Measurements from ENCODE around the gene BMERB1. TPM values are rescaled to one million over a fixed set of nuclear protein-coding genes. Genes with fewer than 3 reads are reported as not detected.

The BMERB1 gene
- total RNA-seq, 2 donors from 2014 or later: 6.3 to 10.4 TPM

GRCh38 chr16:15445450-15445849 is 11.1 kb downstream of the BMERB1 start:
- H3K27ac Mint-ChIP-seq: no peak overlapping the region
- H3K4me3 ChIP-seq (ENCODE audit: low read length): no peak overlapping the region
- no peak overlapping the region for H3K4me3 Mint-ChIP-seq
- H3K9me3 ChIP-seq (ENCODE audit: control insufficient read depth, low read length): peaks cover 7% of the 10 kb centered on the region
- H3K27ac ChIP-seq (ENCODE audit: low read depth, low read length): no peak overlapping the region
- H3K4me1 Mint-ChIP-seq: no peaks in the 10 kb centered on the region
- WGBS, 2 experiments (ENCODE audit: insufficient coverage in 1 of 2, insufficient read length in 1 of 2): 93% methylated on average over 1 of the region's 1 CpG; no CpG with 5 or more reads in 1 of the 2 experiments
- no peaks in the 10 kb centered on the region for H3K4me1 ChIP-seq (ENCODE audit: control insufficient read depth, insufficient read depth, low read length)
- no peaks in the 10 kb centered on the region for H3K36me3 Mint-ChIP-seq (ENCODE audit: low read depth)
- no peak for DNase-seq
- no peak for TF ChIP-seq CTCF (conservative IDR thresholded peaks at IDR 0.05)
- no peaks in the 10 kb centered on the region for H3K36me3 ChIP-seq (ENCODE audit: control insufficient read depth, insufficient read depth, low read length)
- H3K9ac ChIP-seq (ENCODE audit: extremely low read depth, low read length, poor library complexity, severe bottlenecking): no peak overlapping the region
- H3K9me3 Mint-ChIP-seq: peaks cover 4% of the 10 kb centered on the region
- no peaks in the 10 kb centered on the region for H3K27me3 Mint-ChIP-seq (ENCODE audit: insufficient read depth)
- H3K27me3 ChIP-seq (ENCODE audit: control insufficient read depth, insufficient read depth, low read length, poor library complexity, severe bottlenecking): no peaks in the 10 kb centered on the region

GRCh38 chr16:15446901-15447300 is 12.5 kb downstream of the BMERB1 start:
- no peak overlapping the region for H3K27ac Mint-ChIP-seq
- peaks cover 4% of the 10 kb centered on the region for H3K9me3 Mint-ChIP-seq
- H3K27me3 Mint-ChIP-seq (ENCODE audit: insufficient read depth): no peaks in the 10 kb centered on the region
- Histone ChIP-seq H3K4me1 (ENCODE audit: control insufficient read depth, insufficient read depth, low read length) (no peaks in the 10 kb centered on the region), H3K27ac (ENCODE audit: low read depth, low read length) (no peak overlapping the region), H3K4me3 (ENCODE audit: low read length) (no peak overlapping the region), H3K9me3 (ENCODE audit: control insufficient read depth, low read length) (peaks cover 7% of the 10 kb centered on the region), H3K27me3 (ENCODE audit: control insufficient read depth, insufficient read depth, low read length, poor library complexity, severe bottlenecking) (no peaks in the 10 kb centered on the region), H3K9ac (ENCODE audit: extremely low read depth, low read length, poor library complexity, severe bottlenecking) (no peak overlapping the region), H3K36me3 (ENCODE audit: control insufficient read depth, insufficient read depth, low read length) (no peaks in the 10 kb centered on the region)
- H3K4me1 Mint-ChIP-seq: no peaks in the 10 kb centered on the region
- no peak for TF ChIP-seq CTCF (conservative IDR thresholded peaks at IDR 0.05)
- DNase-seq: no peak
- H3K36me3 Mint-ChIP-seq (ENCODE audit: low read depth): no peaks in the 10 kb centered on the region
- 91 to 92% methylated on average over 5 of the region's 5 CpGs for WGBS, 2 experiments (ENCODE audit: insufficient coverage in 1 of 2, insufficient read length in 1 of 2)
- H3K4me3 Mint-ChIP-seq: no peak overlapping the region

GRCh38 chr16:15450624-15451023 is 16.2 kb downstream of the BMERB1 start:
- Histone ChIP-seq H3K9ac (ENCODE audit: extremely low read depth, low read length, poor library complexity, severe bottlenecking) (no peak overlapping the region), H3K36me3 (ENCODE audit: control insufficient read depth, insufficient read depth, low read length) (no peaks in the 10 kb centered on the region), H3K4me3 (ENCODE audit: low read length) (no peak overlapping the region), H3K9me3 (ENCODE audit: control insufficient read depth, low read length) (peaks cover 2% of the 10 kb centered on the region), H3K27me3 (ENCODE audit: control insufficient read depth, insufficient read depth, low read length, poor library complexity, severe bottlenecking) (no peaks in the 10 kb centered on the region), H3K4me1 (ENCODE audit: control insufficient read depth, insufficient read depth, low read length) (peaks cover under 1% of the 10 kb centered on the region), H3K27ac (ENCODE audit: low read depth, low read length) (no peak overlapping the region)
- no peaks in the 10 kb centered on the region for H3K27me3 Mint-ChIP-seq (ENCODE audit: insufficient read depth)
- H3K36me3 Mint-ChIP-seq (ENCODE audit: low read depth): no peaks in the 10 kb centered on the region
- peaks cover 2% of the 10 kb centered on the region for H3K4me1 Mint-ChIP-seq
- WGBS, 2 experiments (ENCODE audit: insufficient coverage in 1 of 2, insufficient read length in 1 of 2): 93 to 100% methylated on average over 2 to 6 of the region's 6 CpGs
- DNase-seq: no peak
- no peak for TF ChIP-seq CTCF (conservative IDR thresholded peaks at IDR 0.05)
- H3K27ac Mint-ChIP-seq: no peak overlapping the region
- peaks cover 2% of the 10 kb centered on the region for H3K9me3 Mint-ChIP-seq
- H3K4me3 Mint-ChIP-seq: no peak overlapping the region
